Loucy (cell line): ENCODE results near the gene DAGLA.

Source experiments
- EZH2phosphoT487 ChIP-seq: fragments of 200-600 bp; IDR thresholded peaks from 2 replicates; pipeline ENCODE4 v1.6.1; 2018; ENCODE audit warnings: antibody characterized with exemption, mild to moderate bottlenecking, moderate library complexity, borderline replicate concordance
- TF ChIP-seq, protein P1 (sequence below): fragments of 200-600 bp; sonication (generic); conservative IDR thresholded peaks from 2 replicates; pipeline ENCODE4 v1.5.1; 2014; ENCODE audit warnings: mild to moderate bottlenecking, antibody characterized with exemption, low read length

DNA sequence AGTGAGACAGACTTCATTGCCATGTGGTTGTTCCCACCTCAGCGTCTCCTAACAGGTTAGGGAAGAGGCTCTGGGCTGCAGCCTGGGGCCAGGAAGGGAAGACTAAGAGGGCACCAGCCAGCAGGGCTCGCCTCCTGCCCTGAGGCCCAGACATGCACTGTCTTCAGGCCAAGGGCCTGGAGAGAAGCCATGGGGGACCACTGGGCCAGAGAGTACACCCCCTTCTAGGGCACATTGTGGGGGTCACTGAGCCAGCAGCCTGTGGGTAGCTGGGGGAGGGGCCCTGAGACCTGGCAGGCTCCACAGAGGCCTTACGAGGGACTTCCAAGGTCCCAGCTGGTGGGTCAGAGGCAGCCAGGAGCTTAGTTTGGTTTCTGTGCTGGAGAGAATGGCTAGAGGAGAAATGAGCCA, 47.2 kb downstream of the DAGLA start:
- TF ChIP-seq, protein P1, sequence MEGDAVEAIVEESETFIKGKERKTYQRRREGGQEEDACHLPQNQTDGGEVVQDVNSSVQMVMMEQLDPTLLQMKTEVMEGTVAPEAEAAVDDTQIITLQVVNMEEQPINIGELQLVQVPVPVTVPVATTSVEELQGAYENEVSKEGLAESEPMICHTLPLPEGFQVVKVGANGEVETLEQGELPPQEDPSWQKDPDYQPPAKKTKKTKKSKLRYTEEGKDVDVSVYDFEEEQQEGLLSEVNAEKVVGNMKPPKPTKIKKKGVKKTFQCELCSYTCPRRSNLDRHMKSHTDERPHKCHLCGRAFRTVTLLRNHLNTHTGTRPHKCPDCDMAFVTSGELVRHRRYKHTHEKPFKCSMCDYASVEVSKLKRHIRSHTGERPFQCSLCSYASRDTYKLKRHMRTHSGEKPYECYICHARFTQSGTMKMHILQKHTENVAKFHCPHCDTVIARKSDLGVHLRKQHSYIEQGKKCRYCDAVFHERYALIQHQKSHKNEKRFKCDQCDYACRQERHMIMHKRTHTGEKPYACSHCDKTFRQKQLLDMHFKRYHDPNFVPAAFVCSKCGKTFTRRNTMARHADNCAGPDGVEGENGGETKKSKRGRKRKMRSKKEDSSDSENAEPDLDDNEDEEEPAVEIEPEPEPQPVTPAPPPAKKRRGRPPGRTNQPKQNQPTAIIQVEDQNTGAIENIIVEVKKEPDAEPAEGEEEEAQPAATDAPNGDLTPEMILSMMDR = no peak
- TF ChIP-seq EZH2phosphoT487 = no peak
